ENCODE measurements around the gene ST8SIA5. TPM values are rescaled to one million over a fixed set of nuclear protein-coding genes. Genes with fewer than 3 reads are reported as not detected.

Gene ST8SIA5
- polyA plus RNA-seq, 1 donor from 2014 or later: 0.93 TPM

- Histone ChIP-seq H3K36me3 (ENCODE audit: insufficient read depth, low read length) (no peaks in the 10 kb centered on the region), H3K9ac (ENCODE audit: low read length) (no peak overlapping the region), H3K27ac (ENCODE audit: low read length) (no peak overlapping the region), H3K79me2 (replicated peaks; ENCODE audit: insufficient read depth, low read length) (no peaks in the 10 kb centered on the region), H3K9me3 (ENCODE audit: low read length) (no peaks in the 10 kb centered on the region), H4K20me1 (ENCODE audit: insufficient read depth) (no peaks in the 10 kb centered on the region), H2AFZ (ENCODE audit: low read depth, low read length) (no peak overlapping the region), H3K4me2 (ENCODE audit: low read length) (no peak overlapping the region), H3K4me3 (ENCODE audit: low read length) (no peak overlapping the region), H3K27me3 (ENCODE audit: insufficient read depth, low read depth, low read length) (no peaks in the 10 kb centered on the region), H3F3A (ENCODE audit: insufficient read depth, low read length, poor library complexity, severe bottlenecking) (no peaks in the 10 kb centered on the region), H3K9me2 (ENCODE audit: insufficient read depth, low read length) (no peaks in the 10 kb centered on the region)
- TF ChIP-seq REST (IDR thresholded peaks at IDR 0.05; ENCODE audit: borderline replicate concordance): no peak
Measured at GRCh38 chr18:46652372-46652771, 104.5 kb downstream of the ST8SIA5 start.

GRCh38 chr18:46650681-46651080, 106.2 kb downstream of the ST8SIA5 start:
- H4K20me1 ChIP-seq (ENCODE audit: insufficient read depth): no peaks in the 10 kb centered on the region
- no peaks in the 10 kb centered on the region for H3K9me2 ChIP-seq (ENCODE audit: insufficient read depth, low read length)
- H3K9me3 ChIP-seq (ENCODE audit: low read length): no peaks in the 10 kb centered on the region
- H3K9ac ChIP-seq (ENCODE audit: low read length): no peak overlapping the region
- H2AFZ ChIP-seq (ENCODE audit: low read depth, low read length): no peak overlapping the region
- H3K79me2 ChIP-seq (replicated peaks; ENCODE audit: insufficient read depth, low read length): no peaks in the 10 kb centered on the region
- no peaks in the 10 kb centered on the region for H3K27me3 ChIP-seq (ENCODE audit: insufficient read depth, low read depth, low read length)
- no peaks in the 10 kb centered on the region for H3K36me3 ChIP-seq (ENCODE audit: insufficient read depth, low read length)
- TF ChIP-seq REST (IDR thresholded peaks at IDR 0.05; ENCODE audit: borderline replicate concordance) (no peak), POLR2AphosphoS5 (IDR thresholded peaks at IDR 0.05) (no peak), EP300 (conservative IDR thresholded peaks at IDR 0.05; ENCODE audit: poor library complexity, severe bottlenecking) (no peak), SMC3 (conservative IDR thresholded peaks at IDR 0.05; ENCODE audit: poor library complexity) (no peak)
- no peak overlapping the region for H3K4me3 ChIP-seq (ENCODE audit: low read length)
- H3K4me2 ChIP-seq (ENCODE audit: low read length): no peak overlapping the region
- H3K27ac ChIP-seq (ENCODE audit: low read length): no peak overlapping the region
- no peaks in the 10 kb centered on the region for H3F3A ChIP-seq (ENCODE audit: insufficient read depth, low read length, poor library complexity, severe bottlenecking)

GRCh38 chr18:46649071-46649862, 107.6 kb downstream of the ST8SIA5 start:
- Histone ChIP-seq H4K20me1 (ENCODE audit: insufficient read depth) (no peaks in the 10 kb centered on the region), H3K9me3 (ENCODE audit: low read length) (no peaks in the 10 kb centered on the region), H3K4me2 (ENCODE audit: low read length) (no peak overlapping the region), H3K79me2 (replicated peaks; ENCODE audit: insufficient read depth, low read length) (no peaks in the 10 kb centered on the region), H2AFZ (ENCODE audit: low read depth, low read length) (no peak overlapping the region), H3K9ac (ENCODE audit: low read length) (no peak overlapping the region), H3K36me3 (ENCODE audit: insufficient read depth, low read length) (no peaks in the 10 kb centered on the region), H3K4me3 (ENCODE audit: low read length) (no peak overlapping the region), H3K27me3 (ENCODE audit: insufficient read depth, low read depth, low read length) (no peaks in the 10 kb centered on the region), H3K9me2 (ENCODE audit: insufficient read depth, low read length) (no peaks in the 10 kb centered on the region), H3F3A (ENCODE audit: insufficient read depth, low read length, poor library complexity, severe bottlenecking) (no peaks in the 10 kb centered on the region), H3K27ac (ENCODE audit: low read length) (no peak overlapping the region)
- no peak for TF ChIP-seq RAD21 (conservative IDR thresholded peaks at IDR 0.05)
- TF ChIP-seq POLR2AphosphoS5 (IDR thresholded peaks at IDR 0.05): no peak
- TF ChIP-seq REST (IDR thresholded peaks at IDR 0.05; ENCODE audit: borderline replicate concordance): no peak
- TF ChIP-seq TAF1 (IDR thresholded peaks at IDR 0.05; ENCODE audit: low read depth): no peak
- TF ChIP-seq EZH2 (IDR thresholded peaks at IDR 0.05; ENCODE audit: borderline replicate concordance, insufficient read depth, low read length, poor library complexity, severe bottlenecking): no peak
- no peak for TF ChIP-seq CTCF (IDR thresholded peaks at IDR 0.05; ENCODE audit: poor library complexity, severe bottlenecking)
- TF ChIP-seq EP300 (conservative IDR thresholded peaks at IDR 0.05; ENCODE audit: poor library complexity, severe bottlenecking): no peak

Measured in neural cell (in vitro differentiated cells).